K562 treated with DMSO at 1 percent for 48 hours (cell line): Measurements from ENCODE around the gene C17orf75. TPM values are rescaled to one million over a fixed set of nuclear protein-coding genes. Genes with fewer than 3 reads are reported as not detected.

Source experiments
- total RNA-seq: library from RNA; unstranded; fragments of 300-600 nt; gene quantifications from 2 replicates; pipeline ENCODE4 v1.2.3, GENCODE V29; 2022; ENCODE audit warnings: low replicate concordance; ENCODE audit errors: extremely low read depth

C17orf75 gene
- total RNA-seq, result not detected in 2 replicates

GRCh38 chr17:32341857-32342602 lies at the start of gene C17orf75:
C17orf75 (minus strand) TSS chr17:32342173; CDS start chr17:32342139, 34 bp downstream.

GRCh38 chr17:32349854-32350665 lies 8.1 kb upstream of the C17orf75 start, which contains the start of gene ZNF207:
ZNF207 (plus strand) TSS chr17:32350157; CDS start chr17:32350286, 129 bp downstream.

Other genes with a start within 250 kb of the C17orf75 start
- gene RHOT1, start 199.7 kb downstream of the C17orf75 start, total RNA-seq, result not detected in 2 replicates
- not detected in 2 replicates for gene RHBDL3, start 76.3 kb downstream of the C17orf75 start, total RNA-seq
- gene ZNF207, start 8.0 kb upstream of the C17orf75 start, total RNA-seq, result not detected in 2 replicates
- gene PSMD11, start 102.3 kb upstream of the C17orf75 start, total RNA-seq, result not detected in 2 replicates
- gene CDK5R1, start 144.8 kb upstream of the C17orf75 start, total RNA-seq, result not detected in 2 replicates